ENCODE results near the gene ADGRA3.

GRCh38 chr4:22504447-22504846 lies 11.4 kb downstream of the ADGRA3 start:
- TF ChIP-seq CTCF (IDR thresholded peaks at IDR 0.05) (no peak), POLR2A (IDR thresholded peaks at IDR 0.05) (no peak)

All from heart left ventricle (tissue), 13 donors.